Right ventricle myocardium superior (tissue), 1 donor: ENCODE measurements around the gene SULT1A1. TPM values are rescaled to one million over a fixed set of nuclear protein-coding genes. Genes with fewer than 3 reads are reported as not detected.
"Not testable (repeated sequence)": the region's sequence is repeated elsewhere in the genome, so short reads cannot be mapped to it uniquely, and the experiment has no call there.

Source experiments
- ATAC-seq: fragments of 200-7000 bp; cut with Tn5 transposase; one replicate; pipeline ENCODE4 v1.9.1; 2020; ENCODE audit warnings: mild to moderate bottlenecking; ENCODE audit not compliant: poor library complexity
- DNase-seq: peaks from one replicate; pipeline ENCODE4 v3.0.0-alpha.2; 2020
- intact Hi-C: fragments of 100-400 bp; cut with DNase I; formaldehyde crosslinking; loops from one replicate; pipeline ENCODE4 v1.11.2; 2022
- long read RNA-seq: library from polyadenylated mRNA; unstranded; transcript quantifications from one replicate; pipeline ENCODE4 v2.0.0, GENCODE V29; 2021
- total RNA-seq: library from RNA; stranded (reverse); fragmentation: NEBNext Ultra II Directional; extraction: Animal tissue kit (Norgen Biotek cat#: 25700); gene quantifications from one replicate; pipeline ENCODE4 v1.2.1, GENCODE V29; 2021
- donor health status: DM: no; HTN: yes; CAD: no; lungs with severe emphysema.

SULT1A1 gene
- total RNA-seq = 13.1 TPM
- long read RNA-seq, transcript SULT1A1-201 (8 exons, 1,162 nt) = major isoform, 16 of 24 reads
- long read RNA-seq, partial matches to known transcripts = 3 of 24 reads
- long read RNA-seq, other reads (novel, unspliced or antisense) = 0 of 24 reads

GRCh38 chr16:28609631-28610594, at the start of gene SULT1A1:
SULT1A1 (minus strand) TSS chr16:28610044; CDS start chr16:28608855, 1,189 bp downstream.
- peak; percentile 86 for ATAC-seq
- DNase-seq = peak; percentile 77
- intact Hi-C loops = no loop called here

- ATAC-seq, DNase-seq, intact Hi-C loops: not testable (repeated sequence)
Measured at GRCh38 chr16:28639959-28640358, 30.1 kb upstream of the SULT1A1 start.

- intact Hi-C loops, DNase-seq, ATAC-seq: not testable (repeated sequence)
Measured at GRCh38 chr16:28638359-28638758, 28.5 kb upstream of the SULT1A1 start.

- intact Hi-C loops, DNase-seq, ATAC-seq: not testable (repeated sequence)
Measured at GRCh38 chr16:28637765-28638164, 27.9 kb upstream of the SULT1A1 start, which contains the start of gene NPIPB8. NPIPB8 (plus strand) TSS chr16:28638065; CDS start chr16:28638361, 296 bp downstream.

GRCh38 chr16:28636093-28636823, 26.4 kb upstream of the SULT1A1 start:
- ATAC-seq, intact Hi-C loops, DNase-seq: not testable (repeated sequence)

- intact Hi-C loops, DNase-seq, ATAC-seq: not testable (repeated sequence)
Measured at GRCh38 chr16:28630905-28631304, 21.1 kb upstream of the SULT1A1 start.

GRCh38 chr16:28623172-28623711, 13.4 kb upstream of the SULT1A1 start:
- ATAC-seq = peak; percentile 89
- peak; percentile 59 for DNase-seq
- intact Hi-C loops = no loop called here

- ATAC-seq = peak; percentile 46
- intact Hi-C loops = not testable (repeated sequence)
Measured at GRCh38 chr16:28622532-28623171, 12.8 kb upstream of the SULT1A1 start.

GRCh38 chr16:28621481-28622155, 11.8 kb upstream of the SULT1A1 start:
- ATAC-seq (no peak), DNase-seq (no peak)
- intact Hi-C loops = no loop called here

More at GRCh38 chr16:28622532-28623171, 12.8 kb upstream of the SULT1A1 start:
- DNase-seq = not testable (repeated sequence)

GRCh38 chr16:28620316-28620715, 10.5 kb upstream of the SULT1A1 start:
- intact Hi-C loops, ATAC-seq: not testable (repeated sequence)

GRCh38 chr16:28617874-28618273, 8.0 kb upstream of the SULT1A1 start:
- intact Hi-C loops = no loop called here
- no peak for DNase-seq
- no peak for ATAC-seq

More at GRCh38 chr16:28620316-28620715, 10.5 kb upstream of the SULT1A1 start:
- DNase-seq = not testable (repeated sequence)

GRCh38 chr16:28616636-28617035, 6.8 kb upstream of the SULT1A1 start:
- intact Hi-C loops = no loop called here
- ATAC-seq (no peak), DNase-seq (no peak)

- ATAC-seq, DNase-seq, intact Hi-C loops: not testable (repeated sequence)
Measured at GRCh38 chr16:28616224-28616577, 6.4 kb upstream of the SULT1A1 start.

GRCh38 chr16:28615486-28616223, 5.8 kb upstream of the SULT1A1 start:
- peak; percentile 80 for DNase-seq
- peak; percentile 60 for ATAC-seq
- intact Hi-C loops = not testable (repeated sequence)

- ATAC-seq, DNase-seq, intact Hi-C loops: not testable (repeated sequence)
Measured at GRCh38 chr16:28614561-28614960, 4.7 kb upstream of the SULT1A1 start.

GRCh38 chr16:28613912-28614311, 4.1 kb upstream of the SULT1A1 start:
- DNase-seq, ATAC-seq, intact Hi-C loops: not testable (repeated sequence)
